IMR-90 (cell line): Measurements from ENCODE around the gene GPAM. TPM values are rescaled to one million over a fixed set of nuclear protein-coding genes. Genes with fewer than 3 reads are reported as not detected.

Experiments used
- ATAC-seq: fragments of 200-7000 bp; cut with Tn5 transposase; 2 replicates; pipeline ENCODE4 v1.9.1; 2020; ENCODE audit warnings: low read depth, mild to moderate bottlenecking, moderate library complexity
- BruUV-seq: library from RNA; stranded (reverse); fragments of 400-500 nt; replicated peaks from 2 replicates; lab custom pipeline; 2021; lab: Mats Ljungman, UMichigan
- CTCF ChIA-PET: fragments of 300-600 bp; formaldehyde crosslinking; extraction: SDS; loops from one replicate; lab custom pipeline; 2021; ENCODE audit warnings: antibody characterized with exemption; lab: Yijun Ruan, JAX
- POLR2A ChIA-PET: fragments of 300-600 bp; sonication (Branson Sonifier 250); formaldehyde crosslinking; loops from one replicate; lab custom pipeline; 2022; ENCODE audit warnings: antibody characterized with exemption; ENCODE audit not compliant: unreplicated experiment; lab: Charles Lee
- DNase-seq: peaks from one replicate; pipeline ENCODE4 v3.0.0; 2013
- H2AFZ ChIP-seq: replicated peaks from 2 replicates; pipeline ENCODE3; 2013; ENCODE audit warnings: low read length, mild to moderate bottlenecking; ENCODE audit not compliant: poor library complexity
- H2AK5ac ChIP-seq: 2 replicates; pipeline ENCODE4 v1.6.1; 2013; ENCODE audit warnings: low read depth, low read length, inconsistent platforms
- H2AK9ac ChIP-seq: replicated peaks from 2 replicates; pipeline ENCODE3; 2013; ENCODE audit warnings: mild to moderate bottlenecking, low read depth, low read length, moderate library complexity; ENCODE audit not compliant: poor library complexity
- H2BK120ac ChIP-seq: 2 replicates; pipeline ENCODE4 v1.6.1; 2013; ENCODE audit warnings: low read depth, low read length, inconsistent platforms
- H2BK15ac ChIP-seq: 3 replicates; pipeline ENCODE4 v1.6.1; 2013; ENCODE audit warnings: low read depth, low read length, inconsistent platforms
- H2BK20ac ChIP-seq: 2 replicates; pipeline ENCODE4 v1.6.1; 2013; ENCODE audit warnings: low read depth, mild to moderate bottlenecking, inconsistent platforms, low read length, moderate library complexity
- H2BK5ac ChIP-seq: 2 replicates; pipeline ENCODE4 v1.6.1; 2013; ENCODE audit warnings: mild to moderate bottlenecking, low read depth, low read length, inconsistent platforms; ENCODE audit not compliant: poor library complexity, severe bottlenecking
- H3K14ac ChIP-seq: replicated peaks from 2 replicates; pipeline ENCODE4 v1.6.1; 2013; ENCODE audit warnings: low read depth, low read length, inconsistent platforms
- H3K18ac ChIP-seq: 2 replicates; pipeline ENCODE4 v1.6.1; 2013; ENCODE audit warnings: low read depth, low read length, control low read depth
- H3K23ac ChIP-seq: 2 replicates; pipeline ENCODE4 v1.6.1; 2013; ENCODE audit warnings: low read depth, low read length, inconsistent platforms
- H3K27ac ChIP-seq: 2 replicates; pipeline ENCODE4 v1.5.1; 2013; ENCODE audit warnings: mild to moderate bottlenecking, control low read depth, low read length; ENCODE audit not compliant: insufficient read depth
- H3K27me3 ChIP-seq: 2 replicates; pipeline ENCODE4 v1.6.1; 2013; ENCODE audit warnings: low read length; ENCODE audit not compliant: control insufficient read depth, insufficient read depth
- H3K36me3 ChIP-seq: 2 replicates; pipeline ENCODE4 v1.6.1; 2013; ENCODE audit warnings: low read length, mixed read lengths; ENCODE audit not compliant: control insufficient read depth, insufficient read depth
- H3K4ac ChIP-seq: 2 replicates; pipeline ENCODE4 v1.6.1; 2013; ENCODE audit warnings: low read depth, low read length, inconsistent platforms
- H3K4me1 ChIP-seq: 2 replicates; pipeline ENCODE4 v1.6.1; 2013; ENCODE audit warnings: low read length, mixed read lengths; ENCODE audit not compliant: control insufficient read depth, insufficient read depth
- H3K4me2 ChIP-seq: 2 replicates; pipeline ENCODE4 v1.6.1; 2013; ENCODE audit warnings: low read depth, mild to moderate bottlenecking, control low read depth, low read length, moderate library complexity
- H3K4me3 ChIP-seq: 2 replicates; pipeline ENCODE4 v1.5.1; 2013; ENCODE audit warnings: low read depth, mild to moderate bottlenecking, control low read depth, low read length, moderate library complexity; ENCODE audit not compliant: insufficient read depth
- H3K56ac ChIP-seq: 2 replicates; pipeline ENCODE4 v1.6.1; 2013; ENCODE audit warnings: low read length, inconsistent platforms; ENCODE audit not compliant: insufficient read depth; ENCODE audit errors: extremely low read depth
- H3K79me1 ChIP-seq, 2 experiments: 2 replicates each; pipeline ENCODE4 v1.6.1; 2013; ENCODE audit warnings: low read length in 2 of 2, inconsistent platforms in 1 of 2, low read depth in 1 of 2
- H3K9ac ChIP-seq: 2 replicates; pipeline ENCODE4 v1.6.1; 2013; ENCODE audit warnings: low read depth, low read length, control low read depth
- H3K9me1 ChIP-seq: 2 replicates; pipeline ENCODE4 v1.6.1; 2013; ENCODE audit warnings: low read length, inconsistent platforms; ENCODE audit not compliant: insufficient read depth
- H3K9me3 ChIP-seq: 2 replicates; pipeline ENCODE4 v1.6.1; 2013; ENCODE audit warnings: low read length; ENCODE audit not compliant: control insufficient read depth, insufficient read depth
- H4K20me1 ChIP-seq: 2 replicates; pipeline ENCODE4 v1.6.1; 2013; ENCODE audit warnings: low read length, inconsistent platforms; ENCODE audit not compliant: insufficient read depth
- H4K5ac ChIP-seq: 2 replicates; pipeline ENCODE4 v1.6.1; 2013; ENCODE audit warnings: mild to moderate bottlenecking, low read depth, low read length, control low read depth
- H4K8ac ChIP-seq, 2 experiments: 2 replicates each; pipeline ENCODE4 v1.6.1; 2013; ENCODE audit warnings: low read depth in 2 of 2, low read length in 2 of 2, control low read depth in 1 of 2, inconsistent platforms in 1 of 2
- H4K91ac ChIP-seq: 2 replicates; pipeline ENCODE4 v1.6.1; 2013; ENCODE audit warnings: low read depth, low read length, inconsistent platforms; ENCODE audit not compliant: insufficient read depth
- CEBPB ChIP-seq: IDR thresholded peaks from 2 replicates; pipeline ENCODE4 v1.6.1; 2012; ENCODE audit warnings: low read depth, low read length, improper control_type of control experiment
- CTCF ChIP-seq: conservative IDR thresholded peaks from 2 replicates; pipeline ENCODE4 v1.5.1; 2012; ENCODE audit warnings: mild to moderate bottlenecking, low read depth, low read length, improper control_type of control experiment
- FOS ChIP-seq: fragments of 150-350 bp; IDR thresholded peaks from 2 replicates; pipeline ENCODE4 v1.6.1; 2016; ENCODE audit warnings: low read depth, low read length
- MAFK ChIP-seq: IDR thresholded peaks from 2 replicates; pipeline ENCODE4 v1.6.1; 2012; ENCODE audit warnings: low read depth, low read length, improper control_type of control experiment
- MXI1 ChIP-seq: IDR thresholded peaks from 2 replicates; pipeline ENCODE4 v1.6.1; 2012; ENCODE audit warnings: low read depth, mild to moderate bottlenecking, low read length, moderate library complexity, borderline replicate concordance
- POLR2A ChIP-seq: IDR thresholded peaks from 2 replicates; pipeline ENCODE4 v1.6.1; 2012; ENCODE audit warnings: mild to moderate bottlenecking, low read depth, low read length
- RCOR1 ChIP-seq: IDR thresholded peaks from 2 replicates; pipeline ENCODE4 v1.6.1; 2012; ENCODE audit warnings: mild to moderate bottlenecking, low read length, improper control_type of control experiment; ENCODE audit not compliant: insufficient replicate concordance
- SMC3 ChIP-seq: fragments of 150-350 bp; IDR thresholded peaks from 2 replicates; pipeline ENCODE4 v1.6.1; 2016; ENCODE audit warnings: low read depth, mild to moderate bottlenecking, antibody characterized with exemption, low read length, moderate library complexity
- WGBS, 2 experiments: methylation state at CpG; one replicate each; pipeline versions ENCODE4 v1.1.5 to v1.1.7; 2013; ENCODE audit warnings: missing lambda C conversion rate in 2 of 2; ENCODE audit not compliant: insufficient read length in 1 of 2; ENCODE audit errors: extremely low coverage in 2 of 2; 5-methylcytosine and 5-hydroxymethylcytosine counted together
- dilution Hi-C: fragments of 300-500 bp; cut with HindIII; formaldehyde crosslinking; loops from one replicate; pipeline ENCODE4 v1.14.3; 2018; ENCODE audit warnings: low sequenced_read_pairs; ENCODE audit not compliant: unreplicated experiment
- in situ Hi-C: fragments of 300-500 bp; cut with MboI; formaldehyde crosslinking; loops from 3 replicates; pipeline ENCODE4 v1.14.3; 2019; ENCODE audit warnings: low sequenced_read_pairs, inconsistent platforms, mixed read lengths
- intact Hi-C: fragments of 100-400 bp; cut with micrococcal nuclease; formaldehyde crosslinking; loops from 2 replicates; pipeline ENCODE4 v1.10.0; 2022
- polyA plus RNA-seq, 3 experiments: library from polyadenylated mRNA; depleted of rRNA; stranded (reverse); fragments of >200 nt; gene quantifications; 2 replicates each; pipeline ENCODE4 v1.2.3, GENCODE V29; 2012; ENCODE audit warnings: low replicate concordance in 1 of 3
- total RNA-seq: library from RNA; depleted of rRNA; stranded (reverse); fragments of >200 nt; gene quantifications from 2 replicates; pipeline ENCODE4 v1.2.3, GENCODE V29; 2012
- TF ChIP-seq, protein P1 (sequence below): fragments of 150-350 bp; IDR thresholded peaks from 2 replicates; pipeline ENCODE4 v1.6.1; 2017; ENCODE audit warnings: mild to moderate bottlenecking, antibody characterized with exemption, low read length, low read depth

Gene GPAM
- total and polyA plus RNA-seq, 2 of the 4 experiments (the other 2 are of a cell fraction), result 3.5 to 11.5 TPM

DNA sequence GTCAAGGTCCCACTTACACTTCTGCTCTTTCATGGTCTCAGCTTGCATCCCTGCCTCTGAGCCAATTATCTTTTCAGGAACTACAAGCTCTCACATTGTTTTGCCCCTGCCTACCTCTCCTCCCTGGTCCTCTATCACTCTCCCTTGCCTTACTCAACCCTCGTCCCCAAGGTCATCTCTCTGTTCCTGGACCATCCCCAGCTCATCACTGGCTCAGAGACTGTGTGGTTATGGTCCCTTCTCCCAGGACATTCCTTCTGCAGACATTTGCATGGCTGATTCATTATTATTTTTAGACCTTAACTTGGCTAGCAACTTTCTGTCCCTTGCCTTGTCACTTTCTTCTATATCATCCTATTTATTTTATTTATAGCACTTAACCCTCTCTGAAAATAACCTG is 17.8 kb upstream of the GPAM start:
- no peaks in the 10 kb centered on the region for H3K9me3 ChIP-seq
- ChIA-PET POLR2A (no interaction called here), CTCF (interaction anchor here (0.6 kb wide), 1 partner anchor 137 kb away, joined by 3 read pairs; no protein-coding TSS in a partner anchor)
- H3K27ac ChIP-seq, result no peak overlapping the region
- H4K5ac ChIP-seq, result no peak overlapping the region
- no peak overlapping the region for H2BK120ac ChIP-seq
- no peak overlapping the region for H3K4me2 ChIP-seq
- no peak overlapping the region for H3K9ac ChIP-seq
- no peaks in the 10 kb centered on the region for H3K27me3 ChIP-seq
- peaks cover 4% of the 10 kb centered on the region; the same call in 1 of the 2 replicates for H3K4me1 ChIP-seq
- H2BK15ac ChIP-seq, result no peak overlapping the region
- H4K91ac ChIP-seq, result no peak overlapping the region
- H3K36me3 ChIP-seq, result no peaks in the 10 kb centered on the region
- H3K14ac ChIP-seq, result no peak overlapping the region
- DNase-seq (no peak), ATAC-seq (no peak)
- no peak overlapping the region for H2BK20ac ChIP-seq
- no peak for TF ChIP-seq FOS
- TF ChIP-seq SMC3, result no peak
- TF ChIP-seq CEBPB, result no peak
- TF ChIP-seq POLR2A, result no peak
- TF ChIP-seq MXI1, result no peak
- no peak for TF ChIP-seq CTCF
- TF ChIP-seq, protein P1, sequence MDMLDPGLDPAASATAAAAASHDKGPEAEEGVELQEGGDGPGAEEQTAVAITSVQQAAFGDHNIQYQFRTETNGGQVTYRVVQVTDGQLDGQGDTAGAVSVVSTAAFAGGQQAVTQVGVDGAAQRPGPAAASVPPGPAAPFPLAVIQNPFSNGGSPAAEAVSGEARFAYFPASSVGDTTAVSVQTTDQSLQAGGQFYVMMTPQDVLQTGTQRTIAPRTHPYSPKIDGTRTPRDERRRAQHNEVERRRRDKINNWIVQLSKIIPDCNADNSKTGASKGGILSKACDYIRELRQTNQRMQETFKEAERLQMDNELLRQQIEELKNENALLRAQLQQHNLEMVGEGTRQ, result no peak
- TF ChIP-seq MAFK, result no peak
- no peak for TF ChIP-seq RCOR1
- H2AK9ac ChIP-seq, result no peak overlapping the region
- no peaks in the 10 kb centered on the region for H4K20me1 ChIP-seq
- 0 out of 2 replicates have a peak, but pooled peaks cover 2% of the 10 kb centered on the region for H3K9me1 ChIP-seq
- H2AK5ac ChIP-seq, result no peak overlapping the region
- no peak overlapping the region for H4K8ac ChIP-seq
- no TSS peak for BruUV-seq
- in situ Hi-C loops, result no loop called here
- H2BK5ac ChIP-seq, result no peak overlapping the region
- no peak overlapping the region for H3K4me3 ChIP-seq
- intact Hi-C loops, result no loop called here
- no peak overlapping the region for H3K18ac ChIP-seq
- WGBS, 2 experiments, result 17% methylated on average over 1 of the region's 1 CpG; no CpG with 5 or more reads in 1 of the 2 experiments
- H3K56ac ChIP-seq, result no peak overlapping the region
- no peak overlapping the region for H3K4ac ChIP-seq
- H3K79me1 ChIP-seq, result no peaks in the 10 kb centered on the region
- dilution Hi-C loops, result no loop called here
- no peak overlapping the region for H3K23ac ChIP-seq
- no peak overlapping the region for H2AFZ ChIP-seq
